ENCODE results near the gene LITAF.
"Not testable (repeated sequence)": the region's sequence is repeated elsewhere in the genome, so short reads cannot be mapped to it uniquely, and the experiment has no call there.

The LITAF gene

GRCh38 chr16:11514283-11514682 lies 72.4 kb downstream of the LITAF start:
- TF ChIP-seq CTCF (conservative IDR thresholded peaks at IDR 0.05): no peak
- H3K27ac ChIP-seq: no peak overlapping the region

- H3K27ac ChIP-seq: not testable (repeated sequence)
Measured at GRCh38 chr16:11513366-11513765, 73.4 kb downstream of the LITAF start.

GRCh38 chr16:11511801-11512200 lies 74.9 kb downstream of the LITAF start:
- H3K27ac ChIP-seq: no peak overlapping the region
- no peak for TF ChIP-seq CTCF (conservative IDR thresholded peaks at IDR 0.05)

GRCh38 chr16:11511328-11511727 lies 75.4 kb downstream of the LITAF start:
- no peak overlapping the region for H3K27ac ChIP-seq
- TF ChIP-seq CTCF (conservative IDR thresholded peaks at IDR 0.05): no peak

GRCh38 chr16:11510178-11510973 lies 76.3 kb downstream of the LITAF start:
- H3K27ac ChIP-seq: no peak overlapping the region
- TF ChIP-seq CTCF (conservative IDR thresholded peaks at IDR 0.05): no peak

- peak overlapping the region; percentile 95; the same call in 1 of the 2 replicates for H3K27ac ChIP-seq
- TF ChIP-seq CTCF (conservative IDR thresholded peaks at IDR 0.05): no peak
Measured at GRCh38 chr16:11507991-11508390, 78.7 kb downstream of the LITAF start.

GRCh38 chr16:11507350-11507749 lies 79.4 kb downstream of the LITAF start:
- no peak for TF ChIP-seq CTCF (conservative IDR thresholded peaks at IDR 0.05)
- peak overlapping the region; percentile 95 for H3K27ac ChIP-seq

GRCh38 chr16:11506741-11507305 lies 79.9 kb downstream of the LITAF start:
- H3K27ac ChIP-seq: peak overlapping the region; percentile 95
- TF ChIP-seq CTCF (conservative IDR thresholded peaks at IDR 0.05): no peak

- peak overlapping the region; percentile 95 for H3K27ac ChIP-seq
Measured at GRCh38 chr16:11504261-11504660, 82.5 kb downstream of the LITAF start.
